ENCODE data around the gene PRRG3. TPM values are rescaled to one million over a fixed set of nuclear protein-coding genes. Genes with fewer than 3 reads are reported as not detected.
"Not testable (repeated sequence)": the region's sequence is repeated elsewhere in the genome, so short reads cannot be mapped to it uniquely, and the experiment has no call there.

Gene PRRG3
- 10 to 100 TPM; 24.7 to 33.5 (median 29.0) TPM for polyA plus RNA-seq (ENCODE audit: insufficient read length in 10 of 10)
- long read RNA-seq, donor 1 = 0 reads
- long read RNA-seq, donor 2 = 0 reads
- long read RNA-seq, donor 3 = 0 reads
- long read RNA-seq, donor 4 = 0 reads
- long read RNA-seq, donor 5, partial matches to known transcripts = 0 of 1 reads
- long read RNA-seq, donor 5, other reads (novel, unspliced or antisense) = 0 of 1 reads
- long read RNA-seq, donor 6 = 0 reads
- long read RNA-seq, donor 7 = 0 reads
- long read RNA-seq, donor 8, partial matches to known transcripts = 0 of 1 reads
- long read RNA-seq, donor 8, other reads (novel, unspliced or antisense) = 0 of 1 reads
- long read RNA-seq, donor 9 = 0 reads

DNA sequence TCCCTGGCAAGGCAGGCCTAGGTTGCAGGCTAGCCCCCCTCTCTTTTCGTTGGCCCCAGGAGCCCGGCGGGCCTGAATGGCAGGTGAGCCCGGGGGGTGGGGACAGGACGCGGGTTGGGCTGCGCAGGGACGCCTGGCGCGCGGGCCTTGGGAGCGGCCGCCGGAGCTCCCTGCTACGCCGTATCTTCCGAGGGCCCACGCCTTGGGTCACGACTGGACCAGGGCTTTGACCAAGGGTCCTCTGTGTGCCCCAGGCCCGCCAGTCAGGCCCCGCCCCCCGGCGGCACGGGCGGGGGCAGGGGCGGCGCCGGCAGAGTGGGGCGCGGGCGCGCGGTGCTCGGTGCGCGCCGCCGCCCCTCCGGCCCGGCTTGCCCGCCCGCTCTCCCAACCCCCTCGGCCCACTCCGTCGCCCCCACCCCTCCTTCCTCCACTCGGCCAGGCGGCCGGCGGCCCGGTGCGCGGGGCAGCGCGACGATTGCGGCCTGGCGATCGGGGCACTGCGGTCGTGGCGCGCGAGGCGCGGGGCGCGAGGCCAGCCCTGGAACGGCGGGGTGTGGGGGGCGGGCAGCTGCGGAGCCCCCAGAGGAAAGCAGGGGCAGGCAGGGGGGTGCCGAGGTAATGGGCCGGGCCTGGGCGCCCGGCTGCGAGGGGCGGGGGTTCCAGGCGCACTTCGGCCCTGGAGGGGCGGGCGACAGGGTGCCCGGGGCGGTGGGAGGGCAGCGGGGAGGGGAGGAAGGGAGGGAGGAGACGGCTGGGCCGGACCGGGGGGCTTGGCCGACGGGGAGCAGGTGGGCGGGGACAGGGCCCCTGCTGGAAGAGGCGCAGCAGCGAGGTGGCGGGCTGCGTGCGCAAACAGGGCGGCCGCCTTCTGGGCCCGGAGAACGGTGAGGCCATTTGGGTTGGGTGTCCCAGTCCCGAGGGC lies at the start of gene PRRG3:
Gene PRRG3 (plus strand): TSS at position 798 of the 922 bp plus-strand sequence. CDS start 3,357 bp downstream, outside the sequence.
- peak in 2 of 3 donors; percentile 69 to 81 for DNase-seq

DNA sequence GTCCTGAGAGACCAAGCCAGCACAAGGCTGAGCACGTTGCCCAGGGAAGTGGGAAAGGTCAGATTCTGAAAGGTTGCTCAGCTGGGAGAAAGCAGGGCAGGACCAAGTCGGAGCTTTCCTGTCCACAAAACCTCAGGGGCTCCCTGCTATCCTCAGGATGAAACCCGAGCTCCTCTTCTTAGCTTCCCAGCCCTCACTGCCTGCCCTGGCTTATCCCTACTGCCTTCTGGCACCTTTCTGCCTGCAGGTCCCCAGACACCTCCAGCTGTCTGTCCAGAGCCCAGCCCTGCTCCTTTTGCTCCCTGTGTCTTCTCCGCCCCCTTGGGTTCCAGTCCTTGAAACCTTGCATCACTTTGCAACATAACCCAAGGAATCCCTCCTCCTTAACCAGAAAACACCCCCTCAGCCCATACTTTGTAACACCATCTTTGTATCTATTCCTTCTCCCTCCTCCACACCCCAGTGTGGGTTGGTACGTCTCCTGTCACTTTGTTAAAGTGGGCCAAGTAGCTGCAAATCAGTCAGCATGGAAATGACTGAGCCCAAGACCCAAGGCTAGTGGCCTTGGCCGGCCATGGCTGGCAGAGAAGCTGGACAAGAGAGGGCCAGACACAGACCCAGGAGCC lies 20.0 kb upstream of the PRRG3 start:
- DNase-seq = no peak

GRCh38 chrX:151676196-151676595 lies 19.1 kb upstream of the PRRG3 start:
- no peak for DNase-seq

- no peak for DNase-seq
These were observed 15.4 kb upstream of the PRRG3 start for GRCh38 chrX:151679798-151680402.

DNA sequence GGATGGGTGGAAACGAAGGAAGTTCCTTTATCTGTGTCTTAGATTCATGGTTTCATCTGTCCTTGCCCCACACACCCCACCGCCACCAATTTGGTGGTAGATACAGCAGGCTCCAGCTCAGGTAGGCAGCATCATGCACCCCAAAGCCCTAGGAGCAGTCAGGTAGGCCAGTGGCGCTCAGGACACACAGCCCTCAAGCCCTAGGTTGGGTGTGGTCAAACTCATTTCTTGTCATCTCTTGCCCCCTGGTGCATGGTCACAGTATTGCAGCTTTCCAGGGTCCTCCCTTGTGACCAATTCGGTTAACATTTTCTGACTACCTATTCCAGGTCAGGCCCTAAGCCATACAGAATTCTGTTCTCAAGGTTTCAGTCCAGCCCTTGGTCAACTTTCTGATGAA lies 14.5 kb upstream of the PRRG3 start:
- no peak for DNase-seq

- DNase-seq = no peak
These were observed 7.6 kb upstream of the PRRG3 start for GRCh38 chrX:151687635-151688034.

- DNase-seq = no peak
These were observed 6.6 kb upstream of the PRRG3 start for GRCh38 chrX:151688695-151689094.

DNA sequence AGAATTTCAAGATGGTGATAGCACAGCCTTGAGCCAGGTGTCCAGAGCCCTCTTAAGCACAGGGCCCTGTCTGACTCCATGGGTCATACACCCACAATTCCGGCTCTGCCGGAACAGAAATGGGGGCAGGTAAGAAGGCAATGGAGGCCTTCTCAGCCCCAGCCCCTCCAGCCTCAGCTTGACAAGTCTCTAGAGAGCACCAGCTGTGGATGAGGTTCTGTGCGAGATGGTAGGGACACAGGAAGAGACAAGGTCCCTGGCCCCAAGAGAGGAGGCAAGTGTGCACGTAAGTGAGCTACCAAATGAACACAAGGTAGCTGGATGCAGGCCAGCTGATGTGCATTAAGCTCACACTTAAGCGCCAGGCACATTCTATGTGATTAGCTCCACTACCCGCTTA lies 2.4 kb upstream of the PRRG3 start:
- no peak for DNase-seq

- DNase-seq = no peak
These were observed 1.1 kb upstream of the PRRG3 start for GRCh38 chrX:151694121-151694520.

GRCh38 chrX:151695583-151696340 lies 504 bp downstream of the PRRG3 start:
- peak in 2 of 3 donors; percentile 53 to 74 for DNase-seq

- DNase-seq = not testable (repeated sequence)
These were observed 1.8 kb downstream of the PRRG3 start for GRCh38 chrX:151697082-151697481.

GRCh38 chrX:151697522-151697921 lies 2.3 kb downstream of the PRRG3 start:
- peak; percentile 84 to 90 (median 85) for DNase-seq

- no peak for DNase-seq
These were observed 3.2 kb downstream of the PRRG3 start for GRCh38 chrX:151698485-151698884.

DNA sequence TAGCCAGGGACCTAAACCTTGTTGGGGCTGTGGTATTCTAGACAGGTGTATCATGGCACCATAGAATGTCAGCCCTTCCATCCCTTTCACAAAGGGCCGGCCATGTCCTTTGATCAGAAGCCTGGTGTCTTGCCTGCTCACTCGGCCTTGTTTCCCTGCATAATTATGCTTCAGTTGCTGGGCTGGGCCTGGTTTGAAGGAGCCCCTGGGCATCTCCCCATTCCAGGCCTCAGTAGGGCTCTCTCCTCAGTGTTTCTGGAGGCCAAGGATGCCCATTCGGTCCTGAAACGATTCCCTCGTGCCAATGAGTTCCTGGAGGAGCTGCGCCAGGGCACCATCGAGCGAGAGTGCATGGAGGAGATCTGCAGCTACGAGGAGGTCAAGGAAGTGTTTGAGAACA lies 4.5 kb downstream of the PRRG3 start:
- no peak for DNase-seq

DNA sequence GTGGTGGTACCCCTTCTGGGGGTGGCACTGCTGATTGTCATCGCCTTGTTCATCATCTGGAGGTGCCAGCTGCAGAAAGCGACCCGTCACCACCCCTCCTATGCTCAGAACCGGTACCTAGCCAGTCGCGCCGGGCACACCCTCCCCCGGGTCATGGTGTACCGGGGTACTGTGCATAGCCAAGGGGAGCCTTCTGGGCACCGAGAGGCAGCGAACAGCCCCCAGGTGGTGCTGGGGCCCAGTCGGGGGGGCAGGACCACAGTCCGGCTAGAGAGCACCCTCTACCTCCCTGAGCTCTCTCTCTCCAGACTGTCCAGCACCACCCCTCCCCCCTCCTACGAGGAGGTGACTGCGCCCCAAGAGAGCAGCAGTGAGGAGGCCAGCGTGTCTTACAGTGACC lies 5.3 kb downstream of the PRRG3 start:
- DNase-seq = no peak

GRCh38 chrX:151701071-151701470 lies 5.8 kb downstream of the PRRG3 start:
- no peak for DNase-seq

DNA sequence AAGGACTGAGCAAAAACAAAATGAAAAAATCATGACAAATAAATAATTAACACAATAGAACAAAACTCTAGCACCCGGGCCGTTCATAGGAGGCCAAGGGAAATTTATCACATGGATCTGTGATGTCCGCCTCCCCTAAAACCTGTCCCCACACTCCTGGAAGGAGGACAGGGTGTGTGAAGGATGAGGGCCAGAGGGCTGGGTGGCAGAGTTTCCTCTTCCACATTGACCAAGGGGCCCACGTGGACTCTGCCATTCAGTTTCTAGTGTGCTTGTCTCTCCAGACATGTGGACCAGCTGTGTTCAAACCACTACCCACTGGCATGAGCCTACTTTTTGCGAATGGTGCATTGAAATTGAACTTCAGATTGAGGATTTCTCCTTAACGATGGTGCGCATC lies 6.3 kb downstream of the PRRG3 start:
- DNase-seq = no peak

DNA sequence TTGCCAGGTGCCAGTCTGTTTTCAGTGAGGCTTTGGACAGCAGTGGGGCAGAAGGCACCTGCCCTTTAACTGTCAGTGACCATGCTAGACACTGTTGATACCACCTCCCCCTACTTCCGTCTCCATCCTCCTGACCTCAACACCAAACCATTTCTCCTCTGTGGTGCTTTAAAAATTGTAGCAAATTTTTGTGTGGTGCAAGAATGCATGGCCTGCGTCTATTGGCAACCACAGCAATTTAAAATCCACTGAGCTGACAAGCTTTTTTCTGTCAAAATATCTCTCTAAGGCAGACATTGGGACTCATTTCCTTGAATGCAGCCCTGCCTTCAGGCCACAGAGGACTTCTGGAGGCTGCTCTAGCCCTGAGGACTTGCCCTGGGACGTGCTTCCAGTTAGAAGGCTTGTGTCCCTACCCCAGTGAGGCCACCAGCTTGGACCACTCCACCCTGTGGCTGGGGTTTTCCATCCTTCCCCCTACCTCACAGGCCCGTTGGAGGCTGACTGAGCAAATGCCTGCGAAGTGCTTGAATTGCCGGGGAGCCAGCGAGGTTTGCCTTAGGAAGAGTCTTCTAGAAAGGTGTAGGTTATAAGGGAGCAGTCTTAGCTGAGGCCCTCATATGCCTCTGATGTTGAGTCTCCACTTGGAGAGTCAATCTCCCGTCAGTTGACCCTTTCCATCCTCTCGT lies 6.9 kb downstream of the PRRG3 start:
- DNase-seq = no peak

- no peak for DNase-seq
These were observed 7.6 kb downstream of the PRRG3 start for GRCh38 chrX:151702741-151703340.

DNA sequence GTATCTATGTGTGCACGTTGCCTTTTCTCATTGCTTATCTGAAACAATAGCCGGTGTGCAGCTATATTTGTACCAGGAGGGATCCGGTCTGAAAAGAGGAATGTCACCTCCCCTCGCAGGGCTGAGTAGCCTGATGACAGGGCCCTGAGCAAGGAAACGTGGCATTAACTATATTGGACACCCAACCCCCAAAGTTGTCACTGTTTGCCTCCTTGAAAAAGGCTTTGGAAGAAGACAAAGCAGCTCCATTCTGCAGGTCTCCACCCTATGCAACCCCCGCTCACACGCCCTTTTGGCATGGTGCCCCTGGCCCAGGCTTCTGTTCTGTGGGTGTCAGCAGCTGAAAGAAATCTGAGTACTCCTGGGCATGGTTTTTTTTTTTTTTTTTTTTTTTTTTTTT lies 8.2 kb downstream of the PRRG3 start:
- DNase-seq = peak; percentile 73 to 81 (median 78)

Measured in muscle of back (tissue), 13 donors.